HG02885 (cell line): Measurements from ENCODE around the gene WAC.
A peak's percentile ranks its signal among the peaks of the same experiment; 100 is the strongest.
"Not testable (repeated sequence)": the region's sequence is repeated elsewhere in the genome, so short reads cannot be mapped to it uniquely, and the experiment has no call there.

ENCODE experiments used
- ATAC-seq: cut with Tn5 transposase; IDR thresholded peaks from one replicate; pipeline ENCODE4 v1.9.1; 2021; ENCODE audit warnings: mild to moderate bottlenecking; ENCODE audit not compliant: unreplicated experiment, poor library complexity

WAC gene

DNA sequence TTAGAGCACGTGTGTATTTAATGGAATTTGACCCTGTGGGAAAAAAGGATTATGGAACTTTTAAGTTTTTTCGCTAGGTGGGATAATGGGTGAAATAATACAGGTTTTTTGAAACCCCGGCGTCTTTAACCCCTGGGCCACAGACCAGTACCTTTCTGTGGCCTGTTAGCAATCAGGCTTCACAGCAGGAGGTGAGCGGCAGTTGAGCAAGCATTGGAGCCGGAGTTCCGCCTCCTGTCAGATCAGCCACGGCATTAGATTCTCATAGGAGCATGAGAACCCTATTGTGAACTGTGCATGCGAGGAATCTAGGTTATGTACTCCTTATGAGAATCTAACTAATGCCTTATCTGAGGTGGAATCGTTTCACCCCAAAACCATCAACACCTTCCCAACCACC is 28.6 kb downstream of the WAC start:
- ATAC-seq, result no peak

- peak; percentile 58 for ATAC-seq
Measured at GRCh38 chr10:28564905-28565304, 32.0 kb downstream of the WAC start.

- no peak for ATAC-seq
Measured at GRCh38 chr10:28566458-28567015, 33.6 kb downstream of the WAC start.

DNA sequence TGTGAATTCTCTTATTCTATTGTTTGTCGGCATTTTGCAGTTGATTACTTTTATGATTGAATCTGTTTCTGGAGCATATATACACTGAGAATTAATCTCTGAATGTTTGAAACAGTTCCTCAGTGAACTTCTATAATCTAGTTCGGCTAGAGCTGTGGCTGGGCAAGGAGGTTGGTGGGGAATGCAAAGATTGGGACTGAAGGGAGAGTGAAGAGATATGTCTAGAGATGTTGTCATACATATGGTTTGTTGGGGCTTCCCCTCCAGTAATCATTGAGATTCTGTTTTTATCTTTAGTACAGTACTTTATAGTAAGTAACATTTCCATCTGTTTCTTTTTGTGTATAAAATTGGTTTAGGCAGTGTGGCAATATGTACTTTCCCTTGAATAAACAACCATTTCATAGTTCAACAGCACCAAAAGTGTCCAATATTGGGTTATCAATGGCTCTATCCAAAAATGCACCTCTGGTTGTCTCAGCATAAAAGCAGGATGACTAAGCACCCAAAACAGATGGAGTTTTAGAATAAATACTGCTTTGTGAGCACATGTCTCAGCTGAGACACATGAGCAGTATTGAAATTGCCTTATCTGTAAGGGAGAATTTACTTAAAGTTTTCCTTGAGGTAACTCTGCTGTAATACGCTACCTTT is 36.7 kb downstream of the WAC start:
- no peak for ATAC-seq

- no peak for ATAC-seq
Measured at GRCh38 chr10:28570598-28570997, 37.7 kb downstream of the WAC start.

DNA sequence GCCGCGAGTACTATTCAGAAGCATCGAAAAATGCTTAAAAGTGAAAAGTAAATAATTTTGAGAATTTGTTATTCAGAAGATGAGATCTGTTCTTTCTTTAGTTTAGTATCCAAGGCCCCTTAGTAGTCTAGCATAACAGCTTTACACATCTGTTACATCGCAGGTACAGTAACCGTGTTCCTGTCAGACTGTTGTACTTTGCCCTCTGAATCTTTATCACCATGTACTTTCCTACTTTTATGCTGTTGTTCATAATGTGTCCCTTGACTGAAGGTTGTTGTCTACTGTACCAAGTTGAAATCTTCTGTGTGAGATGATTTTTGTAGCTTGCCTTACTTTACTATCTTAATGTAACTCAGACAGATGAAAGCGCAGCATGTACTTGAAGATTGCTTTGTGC is 38.3 kb downstream of the WAC start:
- no peak for ATAC-seq

- ATAC-seq, result not testable (repeated sequence)
Measured at GRCh38 chr10:28574214-28574613, 41.3 kb downstream of the WAC start.

DNA sequence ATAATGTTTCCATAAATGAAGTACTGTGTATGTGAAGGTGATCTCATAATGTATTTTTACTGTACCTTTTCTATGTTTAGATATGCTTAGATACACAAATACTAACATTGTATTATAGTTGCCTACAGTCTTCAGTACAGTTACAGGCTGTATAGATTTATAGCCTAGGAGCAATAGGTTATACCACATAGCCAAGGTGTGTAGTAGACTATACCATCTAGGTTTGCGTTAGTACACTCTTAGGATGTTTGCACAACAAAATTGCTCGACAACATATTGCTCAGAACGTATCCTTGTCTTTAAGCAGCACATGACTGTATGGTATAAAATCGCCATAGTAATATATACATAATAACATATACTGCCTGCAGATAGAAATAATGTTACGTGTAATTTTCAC is 42.9 kb downstream of the WAC start:
- ATAC-seq, result no peak

DNA sequence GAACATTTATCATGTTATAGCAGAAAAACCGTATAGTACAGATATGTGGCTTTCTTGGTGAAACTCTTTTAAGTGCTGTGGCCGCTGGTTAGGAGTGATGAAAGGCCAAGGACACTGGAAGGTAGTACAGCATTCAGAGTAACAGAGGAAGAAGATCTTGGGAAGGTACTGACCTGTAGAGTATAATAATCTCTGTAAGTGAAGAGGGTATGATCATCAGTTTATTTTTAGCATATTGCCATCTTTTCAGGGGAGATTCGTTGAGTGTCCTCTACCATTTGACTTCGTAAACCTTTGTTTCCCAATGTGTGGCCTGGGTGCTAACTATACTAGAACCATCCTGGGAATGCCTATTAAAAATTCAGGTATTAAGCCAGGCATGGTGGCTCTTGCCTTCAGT is 44.6 kb downstream of the WAC start:
- ATAC-seq, result no peak

- no peak for ATAC-seq
Measured at GRCh38 chr10:28578454-28578853, 45.5 kb downstream of the WAC start.

- ATAC-seq, result no peak
Measured at GRCh38 chr10:28580825-28581224, 47.9 kb downstream of the WAC start.

DNA sequence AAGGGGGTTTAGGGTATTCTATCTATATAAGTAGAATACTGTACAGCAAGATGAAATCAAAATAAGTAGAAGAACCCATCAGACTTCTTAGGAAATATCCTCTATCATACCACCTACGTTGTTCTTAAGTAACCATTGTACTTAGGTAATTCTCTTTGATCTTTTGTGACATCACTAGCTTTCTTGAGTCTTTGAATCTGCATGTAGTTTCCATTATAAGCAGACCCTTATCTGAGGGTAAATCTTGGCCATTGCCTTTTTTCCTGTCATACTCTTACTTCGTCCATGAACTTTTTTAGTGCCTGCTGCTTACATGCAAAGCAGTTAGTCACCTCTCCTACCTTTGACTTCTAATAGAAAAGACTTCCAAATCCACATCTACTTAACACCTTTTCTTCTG is 49.0 kb downstream of the WAC start:
- no peak for ATAC-seq

DNA sequence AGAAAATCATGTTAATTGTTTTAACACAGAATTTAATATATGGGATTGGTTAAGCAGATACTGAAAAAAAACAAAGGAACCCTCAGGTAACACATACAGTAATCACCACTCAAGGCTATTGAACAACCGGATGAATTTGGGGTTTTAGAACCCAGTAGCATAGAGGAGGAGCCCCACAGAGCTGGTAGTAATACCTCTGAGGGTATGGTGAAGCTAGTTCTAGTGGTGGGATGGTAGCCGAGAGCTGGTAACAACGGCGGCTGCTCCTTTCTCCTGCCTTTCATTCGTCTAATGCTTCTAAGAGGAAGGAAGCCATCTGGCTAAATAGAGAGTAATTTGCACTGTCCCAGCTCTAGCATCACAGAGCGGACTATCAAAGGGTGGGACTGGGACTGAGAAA is 52.2 kb downstream of the WAC start:
- no peak for ATAC-seq

DNA sequence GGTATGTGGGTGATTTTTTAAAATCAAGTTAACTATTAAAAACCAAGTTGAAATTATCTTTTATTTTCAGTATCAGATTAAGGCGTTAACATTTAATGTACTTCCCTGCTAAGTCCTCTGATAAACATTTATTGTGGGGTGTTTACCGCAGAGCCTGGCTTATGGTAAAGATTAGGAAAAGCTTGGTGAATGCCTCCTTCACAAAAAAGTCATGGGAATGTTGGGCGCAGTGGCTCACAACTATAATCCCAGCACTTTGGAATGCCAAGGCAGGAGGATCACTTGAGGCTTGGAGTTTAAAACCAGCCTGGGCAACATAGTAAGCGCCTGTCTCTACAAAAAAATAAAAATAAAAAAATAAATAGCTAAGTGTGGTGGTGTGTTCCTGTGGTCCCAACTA is 53.3 kb downstream of the WAC start:
- ATAC-seq, result no peak

DNA sequence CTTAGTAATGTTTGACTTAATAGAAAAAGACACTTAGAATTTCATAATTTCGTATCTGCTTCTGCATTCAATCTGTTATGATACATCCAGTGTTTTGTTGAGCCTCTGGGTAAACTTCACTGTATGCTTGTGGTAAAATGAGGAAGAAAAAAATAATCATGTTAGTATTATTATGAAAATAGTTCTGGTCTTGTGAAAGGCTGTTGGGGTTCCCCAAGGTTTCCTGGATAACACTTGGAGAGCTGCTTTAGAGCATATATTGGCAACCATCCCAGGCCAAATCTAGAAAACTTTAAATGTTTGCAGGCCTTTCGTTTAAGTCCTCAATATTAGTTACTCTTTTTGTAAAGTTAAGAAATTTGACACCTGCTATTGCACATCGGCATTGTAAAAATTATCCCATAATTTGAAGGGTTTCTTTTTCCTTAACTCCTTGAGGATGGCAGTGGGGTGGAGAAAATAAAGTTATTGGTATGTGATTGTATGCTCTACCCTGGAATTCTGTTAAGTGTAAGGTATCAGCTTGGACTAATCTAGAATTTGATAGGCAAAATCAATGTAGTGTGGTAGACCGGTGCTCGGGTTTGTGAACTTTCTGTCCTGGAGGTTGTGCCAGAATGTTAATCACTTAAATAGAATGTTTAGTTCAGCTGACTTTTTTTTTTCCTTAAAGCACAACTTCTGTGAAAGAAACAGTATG is 54.5 kb downstream of the WAC start:
- no peak for ATAC-seq

DNA sequence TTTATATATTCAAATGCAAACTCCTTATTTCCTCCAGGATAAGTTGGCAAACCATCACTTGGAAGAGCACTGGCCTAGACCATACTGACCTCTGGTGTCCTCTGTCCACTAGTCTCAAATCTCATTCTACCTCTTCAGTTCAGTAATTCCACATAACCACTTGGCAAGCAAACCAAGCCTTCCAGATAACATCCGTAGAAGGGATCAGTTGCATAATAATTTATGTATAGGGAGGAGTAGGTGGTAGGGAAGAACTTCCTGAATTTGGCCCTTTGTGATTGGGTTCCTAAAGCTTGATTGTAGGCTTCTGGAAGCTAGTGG is 55.0 kb downstream of the WAC start:
- ATAC-seq, result no peak

DNA sequence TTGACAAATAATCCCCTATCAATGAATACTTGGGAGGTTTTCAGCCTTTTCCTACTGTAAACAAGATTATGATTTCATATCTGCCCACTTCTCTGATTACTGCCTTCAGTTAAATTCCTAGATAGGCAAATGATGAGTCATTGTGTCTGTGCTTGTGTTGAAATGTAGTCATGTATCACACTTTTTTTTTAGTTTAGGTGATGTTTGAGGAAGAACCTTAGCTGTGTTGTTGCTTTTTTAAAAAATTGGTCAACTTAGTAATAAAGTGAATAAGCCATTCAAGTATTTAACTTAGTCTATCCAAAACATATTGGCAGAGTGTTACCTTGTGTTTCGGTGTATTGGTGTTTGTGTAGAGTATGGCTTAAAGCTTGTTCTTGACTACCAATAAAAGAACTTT is 60.0 kb downstream of the WAC start:
- no peak for ATAC-seq

DNA sequence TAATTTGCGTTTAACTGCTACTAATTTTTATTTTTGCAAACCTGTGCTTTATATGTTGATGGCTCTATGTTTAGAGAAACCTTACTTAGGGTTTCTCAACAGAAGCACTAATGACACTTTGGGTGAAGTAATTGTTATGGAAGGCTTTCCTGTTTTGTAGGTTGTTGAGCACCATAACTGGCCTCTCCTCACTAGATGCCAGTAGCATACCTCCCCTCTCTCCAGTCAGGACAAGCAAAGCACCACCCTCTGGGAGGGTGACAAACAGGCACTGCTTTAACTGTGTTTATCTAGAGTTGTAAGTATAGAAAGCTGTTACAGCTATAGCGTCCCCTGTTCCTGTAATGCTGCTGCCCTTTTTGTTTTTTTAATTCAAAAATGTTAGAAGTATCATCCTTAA is 60.9 kb downstream of the WAC start:
- ATAC-seq, result no peak

DNA sequence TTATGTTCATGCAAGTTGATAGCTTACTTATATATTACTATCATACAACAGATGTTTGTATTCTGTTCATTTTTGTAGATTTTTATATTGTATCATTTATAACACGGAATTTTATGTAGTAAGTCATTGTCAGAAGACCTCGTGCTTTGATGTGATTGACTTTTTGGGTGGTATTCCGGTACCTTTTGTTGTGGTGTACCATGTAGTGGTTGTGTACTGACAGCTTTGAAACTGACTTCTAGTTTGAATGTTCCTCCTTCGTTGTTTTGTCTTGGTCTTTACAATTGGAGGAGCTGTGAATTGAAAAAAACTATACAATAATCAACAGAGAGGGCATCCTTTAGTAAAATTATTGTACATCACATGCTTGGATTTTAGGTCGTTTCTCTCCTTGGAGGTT is 61.5 kb downstream of the WAC start:
- ATAC-seq, result no peak

GRCh38 chr10:28595613-28596012 is 62.7 kb downstream of the WAC start:
- ATAC-seq, result no peak

- no peak for ATAC-seq
Measured at GRCh38 chr10:28600056-28600455, 67.1 kb downstream of the WAC start.

DNA sequence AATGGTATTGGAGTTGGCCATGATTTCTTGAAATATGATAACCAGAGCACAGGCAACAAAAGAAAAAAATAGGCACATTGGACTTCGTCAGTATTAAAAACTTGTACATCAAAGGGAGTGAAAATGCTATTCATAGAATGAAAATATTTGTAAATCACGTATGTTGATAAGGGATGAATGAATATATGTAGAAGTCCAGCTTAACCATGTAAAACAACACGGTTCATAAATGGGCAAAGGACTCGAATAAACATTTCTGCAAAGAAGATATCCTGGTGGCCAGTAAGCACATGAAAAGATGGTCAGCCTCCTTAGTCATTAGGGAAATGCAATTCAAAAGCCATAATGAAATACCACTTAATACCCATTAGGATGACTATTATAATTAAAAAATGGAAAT is 68.1 kb downstream of the WAC start:
- no peak for ATAC-seq
